SK-N-SH (cell line): Measurements from ENCODE around the gene NFIX.

Source experiments
- FOXM1 ChIP-seq: IDR thresholded peaks from 2 replicates; pipeline ENCODE4 v1.4.0; 2012; ENCODE audit warnings: low read depth, mild to moderate bottlenecking
- MEF2A ChIP-seq: IDR thresholded peaks from 2 replicates; pipeline ENCODE4 v1.4.0; 2012; ENCODE audit warnings: low read depth, borderline replicate concordance
- RAD21 ChIP-seq: IDR thresholded peaks from 2 replicates; pipeline ENCODE4 v1.6.1; 2012; ENCODE audit warnings: mild to moderate bottlenecking, low read length
- RCOR1 ChIP-seq: fragments of 150-350 bp; IDR thresholded peaks from 2 replicates; pipeline ENCODE4 v1.6.1; 2017; ENCODE audit warnings: antibody characterized with exemption, low read length
- SMC3 ChIP-seq: IDR thresholded peaks from 2 replicates; pipeline ENCODE4 v1.6.1; 2012; ENCODE audit warnings: low read depth, low read length, improper control_type of control experiment
- TF ChIP-seq, protein P1 (sequence below): fragments of 200-600 bp; sonication (generic); IDR thresholded peaks from 2 replicates; pipeline ENCODE4 v1.6.1; 2017; ENCODE audit warnings: antibody characterized with exemption, mild to moderate bottlenecking, moderate library complexity
- TF ChIP-seq, protein P2 (sequence below): IDR thresholded peaks from 2 replicates; pipeline ENCODE4 v1.4.0; 2012; ENCODE audit warnings: low read depth
- TF ChIP-seq, protein P3 (sequence below): IDR thresholded peaks from 2 replicates; pipeline ENCODE4 v1.4.0; 2012; ENCODE audit warnings: low read depth, borderline replicate concordance
- TF ChIP-seq, protein P4 (sequence below): IDR thresholded peaks from 2 replicates; pipeline ENCODE4 v1.4.0; 2012; ENCODE audit warnings: low read depth, borderline replicate concordance

DNA sequence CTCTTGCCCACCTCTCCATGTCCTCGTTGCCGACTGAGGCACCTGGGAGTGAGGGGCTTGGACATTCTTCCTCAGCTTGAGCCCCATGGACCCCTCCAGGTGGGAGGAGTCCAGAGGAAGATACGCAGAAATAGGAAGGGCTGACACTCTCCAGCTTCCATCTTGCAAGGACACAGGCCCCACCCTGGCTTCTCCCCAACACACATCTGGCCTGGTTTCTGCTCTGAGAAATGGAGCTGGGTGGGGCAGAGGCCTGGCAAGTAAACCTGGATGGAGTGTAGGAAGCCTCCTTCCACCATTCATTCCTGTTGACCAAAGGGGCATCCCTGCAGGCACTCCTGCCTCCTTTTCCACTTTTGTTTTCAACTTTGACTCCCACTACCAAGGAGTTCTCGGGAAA, 50.5 kb downstream of the NFIX start:
- TF ChIP-seq, protein P1, sequence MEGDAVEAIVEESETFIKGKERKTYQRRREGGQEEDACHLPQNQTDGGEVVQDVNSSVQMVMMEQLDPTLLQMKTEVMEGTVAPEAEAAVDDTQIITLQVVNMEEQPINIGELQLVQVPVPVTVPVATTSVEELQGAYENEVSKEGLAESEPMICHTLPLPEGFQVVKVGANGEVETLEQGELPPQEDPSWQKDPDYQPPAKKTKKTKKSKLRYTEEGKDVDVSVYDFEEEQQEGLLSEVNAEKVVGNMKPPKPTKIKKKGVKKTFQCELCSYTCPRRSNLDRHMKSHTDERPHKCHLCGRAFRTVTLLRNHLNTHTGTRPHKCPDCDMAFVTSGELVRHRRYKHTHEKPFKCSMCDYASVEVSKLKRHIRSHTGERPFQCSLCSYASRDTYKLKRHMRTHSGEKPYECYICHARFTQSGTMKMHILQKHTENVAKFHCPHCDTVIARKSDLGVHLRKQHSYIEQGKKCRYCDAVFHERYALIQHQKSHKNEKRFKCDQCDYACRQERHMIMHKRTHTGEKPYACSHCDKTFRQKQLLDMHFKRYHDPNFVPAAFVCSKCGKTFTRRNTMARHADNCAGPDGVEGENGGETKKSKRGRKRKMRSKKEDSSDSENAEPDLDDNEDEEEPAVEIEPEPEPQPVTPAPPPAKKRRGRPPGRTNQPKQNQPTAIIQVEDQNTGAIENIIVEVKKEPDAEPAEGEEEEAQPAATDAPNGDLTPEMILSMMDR: no peak
- TF ChIP-seq MEF2A: no peak
- TF ChIP-seq, protein P2, sequence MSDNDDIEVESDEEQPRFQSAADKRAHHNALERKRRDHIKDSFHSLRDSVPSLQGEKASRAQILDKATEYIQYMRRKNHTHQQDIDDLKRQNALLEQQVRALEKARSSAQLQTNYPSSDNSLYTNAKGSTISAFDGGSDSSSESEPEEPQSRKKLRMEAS: no peak
- no peak for TF ChIP-seq SMC3
- TF ChIP-seq, protein P3, sequence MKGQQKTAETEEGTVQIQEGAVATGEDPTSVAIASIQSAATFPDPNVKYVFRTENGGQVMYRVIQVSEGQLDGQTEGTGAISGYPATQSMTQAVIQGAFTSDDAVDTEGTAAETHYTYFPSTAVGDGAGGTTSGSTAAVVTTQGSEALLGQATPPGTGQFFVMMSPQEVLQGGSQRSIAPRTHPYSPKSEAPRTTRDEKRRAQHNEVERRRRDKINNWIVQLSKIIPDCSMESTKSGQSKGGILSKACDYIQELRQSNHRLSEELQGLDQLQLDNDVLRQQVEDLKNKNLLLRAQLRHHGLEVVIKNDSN: no peak
- no peak for TF ChIP-seq RAD21
- TF ChIP-seq RCOR1: no peak
- TF ChIP-seq, protein P4, sequence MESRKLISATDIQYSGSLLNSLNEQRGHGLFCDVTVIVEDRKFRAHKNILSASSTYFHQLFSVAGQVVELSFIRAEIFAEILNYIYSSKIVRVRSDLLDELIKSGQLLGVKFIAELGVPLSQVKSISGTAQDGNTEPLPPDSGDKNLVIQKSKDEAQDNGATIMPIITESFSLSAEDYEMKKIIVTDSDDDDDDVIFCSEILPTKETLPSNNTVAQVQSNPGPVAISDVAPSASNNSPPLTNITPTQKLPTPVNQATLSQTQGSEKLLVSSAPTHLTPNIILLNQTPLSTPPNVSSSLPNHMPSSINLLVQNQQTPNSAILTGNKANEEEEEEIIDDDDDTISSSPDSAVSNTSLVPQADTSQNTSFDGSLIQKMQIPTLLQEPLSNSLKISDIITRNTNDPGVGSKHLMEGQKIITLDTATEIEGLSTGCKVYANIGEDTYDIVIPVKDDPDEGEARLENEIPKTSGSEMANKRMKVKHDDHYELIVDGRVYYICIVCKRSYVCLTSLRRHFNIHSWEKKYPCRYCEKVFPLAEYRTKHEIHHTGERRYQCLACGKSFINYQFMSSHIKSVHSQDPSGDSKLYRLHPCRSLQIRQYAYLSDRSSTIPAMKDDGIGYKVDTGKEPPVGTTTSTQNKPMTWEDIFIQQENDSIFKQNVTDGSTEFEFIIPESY: no peak
- TF ChIP-seq FOXM1: no peak
